Testis (tissue), 3 donors: ENCODE results near the gene TNXB. TPM values are rescaled to one million over a fixed set of nuclear protein-coding genes. Genes with fewer than 3 reads are reported as not detected.

Experiments used
- DNase-seq: peaks from one replicate; pipeline ENCODE4 v3.0.0-alpha.2; 2019
- H3K27ac ChIP-seq, 2 donors: fragments of 200-600 bp; sonication (generic); one replicate each; pipeline ENCODE4 v1.5.1; 2019
- H3K27me3 ChIP-seq: fragments of 200-600 bp; sonication (generic); one replicate; pipeline ENCODE4 v1.5.1; 2019
- H3K36me3 ChIP-seq: fragments of 200-600 bp; sonication (generic); one replicate; pipeline ENCODE4 v1.5.1; 2017; ENCODE audit warnings: low read depth; ENCODE audit errors: missing control alignments
- H3K4me1 ChIP-seq: fragments of 200-600 bp; sonication (generic); one replicate; pipeline ENCODE4 v1.5.1; 2019
- H3K4me3 ChIP-seq, 2 donors: fragments of 200-600 bp; sonication (generic); one replicate each; pipeline ENCODE4 v1.5.1; 2017 to 2019
- H3K9me3 ChIP-seq: fragments of 200-600 bp; sonication (generic); one replicate; pipeline ENCODE4 v1.5.1; 2017
- CTCF ChIP-seq, 3 experiments: fragments of 450-650 bp in 2 of 3; fragments of 200-600 bp in 1 of 3; sonication (generic) in 1 of 3; IDR thresholded peaks; one replicate each; pipeline ENCODE4 v1.5.1; 2016 to 2019; ENCODE audit warnings: antibody characterized with exemption in 3 of 3, mild to moderate bottlenecking in 2 of 3, moderate library complexity in 1 of 3
- POLR2A ChIP-seq: fragments of 450-650 bp; IDR thresholded peaks from one replicate; pipeline ENCODE4 v1.6.1; 2017; ENCODE audit warnings: antibody characterized with exemption, mild to moderate bottlenecking, moderate library complexity
- WGBS, 2 donors: methylation state at CpG; one replicate each; pipeline ENCODE4 v1.1.5; 2018; 5-methylcytosine and 5-hydroxymethylcytosine counted together
- intact Hi-C: fragments of 100-400 bp; cut with DNase I; formaldehyde crosslinking; loops from one replicate; pipeline ENCODE4 v1.15.1; 2023; ENCODE audit warnings: low total_unique reads
- polyA plus RNA-seq: library from polyadenylated mRNA; stranded (reverse); fragments of 350-450 nt; fragmentation: Illumina TruSeq; extraction: RNeasy Lipid Tissue Mini Kit (QIAGEN cat#74804); gene quantifications from one replicate; pipeline ENCODE4 v1.2.3, GENCODE V29; 2014; ENCODE audit warnings: low read depth, low replicate concordance; ENCODE audit not compliant: insufficient read depth
- total RNA-seq, 2 donors: library from RNA; depleted of rRNA; stranded (reverse); fragments of >200 nt; gene quantifications; one replicate each; pipeline ENCODE4 v1.2.3, GENCODE V29; 2016

Gene TNXB
- total and polyA plus RNA-seq, 3 donors from 2014 or later, result 42.4 to 78.2 (median 44.0) TPM

- peaks cover 37% of the 10 kb centered on the region for H3K4me1 ChIP-seq
Measured at GRCh38 chr6:32086661-32087573, 22.2 kb downstream of the TNXB start.

GRCh38 chr6:32085759-32086459 lies 23.2 kb downstream of the TNXB start:
- DNase-seq, result no peak
- 90 to 91% methylated on average over 13 to 17 of the region's 17 CpGs for WGBS, 2 donors
- no peak overlapping the region for H3K4me3 ChIP-seq
- intact Hi-C loops, result no loop called here
- H3K36me3 ChIP-seq, result no peaks in the 10 kb centered on the region
- no peaks in the 10 kb centered on the region for H3K27me3 ChIP-seq
- no peak overlapping the region for H3K27ac ChIP-seq
- H3K9me3 ChIP-seq, result no peaks in the 10 kb centered on the region
- TF ChIP-seq CTCF (IDR thresholded peaks at IDR 0.05) (no peak), POLR2A (no peak)
- H3K4me1 ChIP-seq, result peaks cover 42% of the 10 kb centered on the region

More at GRCh38 chr6:32086661-32087573, 22.2 kb downstream of the TNXB start:
- H3K9me3 ChIP-seq, result no peaks in the 10 kb centered on the region
- H3K36me3 ChIP-seq, result no peaks in the 10 kb centered on the region
- peak overlapping the region; percentile 29 to 50 for H3K27ac ChIP-seq
- 26 to 29% methylated on average over 8 to 17 of the region's 45 CpGs for WGBS, 2 donors
- intact Hi-C loops, result no loop called here
- no peaks in the 10 kb centered on the region for H3K27me3 ChIP-seq
- H3K4me3 ChIP-seq, result peak overlapping the region; percentile 5 to 44
- TF ChIP-seq CTCF (IDR thresholded peaks at IDR 0.05) (no peak), POLR2A (no peak)
- peak; percentile 52 for DNase-seq

- 95 to 100% methylated on average over 2 of the region's 2 CpGs for WGBS, 2 donors
- H3K36me3 ChIP-seq, result no peaks in the 10 kb centered on the region
- no peaks in the 10 kb centered on the region for H3K9me3 ChIP-seq
- H3K27ac ChIP-seq, result no peak overlapping the region
- no peak overlapping the region for H3K4me3 ChIP-seq
- TF ChIP-seq POLR2A, result no peak
- TF ChIP-seq CTCF (IDR thresholded peaks at IDR 0.05), result no peak
- DNase-seq, result no peak
- H3K27me3 ChIP-seq, result no peaks in the 10 kb centered on the region
- H3K4me1 ChIP-seq, result peaks cover 49% of the 10 kb centered on the region
- intact Hi-C loops, result no loop called here
Measured at GRCh38 chr6:32084780-32085179, 24.4 kb downstream of the TNXB start.

GRCh38 chr6:32083812-32084768 lies 25.0 kb downstream of the TNXB start:
- peaks cover 55% of the 10 kb centered on the region for H3K4me1 ChIP-seq
- WGBS, 2 donors, result 93 to 95% methylated on average over 22 of the region's 22 CpGs

More at GRCh38 chr6:32083812-32084768, 25.0 kb downstream of the TNXB start:
- TF ChIP-seq CTCF (IDR thresholded peaks at IDR 0.05) (no peak), POLR2A (no peak)
- no peaks in the 10 kb centered on the region for H3K27me3 ChIP-seq
- H3K4me3 ChIP-seq, result no peak overlapping the region
- no peaks in the 10 kb centered on the region for H3K9me3 ChIP-seq
- H3K36me3 ChIP-seq, result no peaks in the 10 kb centered on the region
- DNase-seq, result no peak
- H3K27ac ChIP-seq, result no peak overlapping the region
- intact Hi-C loops, result no loop called here
